Muscle of arm (tissue), 12 donors: ENCODE data around the gene S1PR4. TPM values are rescaled to one million over a fixed set of nuclear protein-coding genes. Genes with fewer than 3 reads are reported as not detected.
A peak's percentile ranks its signal among the peaks of the same experiment; 100 is the strongest.
"Not testable (repeated sequence)": the region's sequence is repeated elsewhere in the genome, so short reads cannot be mapped to it uniquely, and the experiment has no call there.

ENCODE experiments used
- DNase-seq: peaks from one replicate; pipeline ENCODE4 v3.0.0-alpha.2; 2013
- polyA plus RNA-seq, 12 donors: library from polyadenylated mRNA; unstranded; fragments of 120-200 nt; gene quantifications; one replicate each; pipeline ENCODE4 v1.2.1, GENCODE V29; 2013; ENCODE audit not compliant: insufficient read length in 12 of 12

Gene S1PR4
- polyA plus RNA-seq, 12 donors = 0.12 to 1.7 (median 0.29) TPM; not detected in 2

DNA sequence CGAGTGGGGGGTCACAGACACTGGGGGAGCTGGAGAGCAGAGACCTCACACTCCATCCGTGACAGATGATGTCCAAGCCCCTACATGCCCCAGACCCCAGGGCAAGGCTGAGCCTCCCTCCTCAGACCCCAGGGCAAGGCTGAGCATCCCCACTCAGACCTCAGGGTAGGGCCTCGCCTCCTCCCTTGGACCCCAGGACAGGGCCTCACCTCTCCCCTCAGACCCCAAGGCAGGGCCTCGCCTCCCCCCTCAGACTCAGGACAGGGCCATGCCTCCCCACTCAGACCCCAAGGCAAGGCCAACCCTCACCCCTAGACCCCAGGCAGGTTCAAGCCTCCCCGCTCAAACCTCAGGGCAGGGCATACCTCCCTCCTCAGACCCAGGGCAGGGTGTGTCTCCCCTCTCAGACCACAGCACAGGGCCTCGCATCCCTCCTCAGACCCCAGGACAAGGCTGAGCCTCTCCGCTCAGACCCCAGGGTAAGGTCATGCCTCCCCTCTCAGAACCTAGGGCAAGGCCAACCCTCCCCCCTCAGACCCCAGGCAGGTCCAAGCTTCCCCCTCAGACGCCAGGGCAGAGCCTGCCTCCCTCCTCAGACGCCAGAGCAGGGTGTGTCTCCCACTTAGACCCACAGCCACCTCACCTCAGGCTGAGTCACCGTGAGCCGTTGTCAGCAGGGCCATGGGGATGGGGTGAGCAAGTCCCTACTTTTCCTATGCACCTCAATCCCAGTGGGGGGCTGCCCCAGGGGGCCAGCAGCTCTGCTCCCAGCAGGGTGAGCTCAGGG, 1.7 kb upstream of the S1PR4 start:
- no peak for DNase-seq

DNA sequence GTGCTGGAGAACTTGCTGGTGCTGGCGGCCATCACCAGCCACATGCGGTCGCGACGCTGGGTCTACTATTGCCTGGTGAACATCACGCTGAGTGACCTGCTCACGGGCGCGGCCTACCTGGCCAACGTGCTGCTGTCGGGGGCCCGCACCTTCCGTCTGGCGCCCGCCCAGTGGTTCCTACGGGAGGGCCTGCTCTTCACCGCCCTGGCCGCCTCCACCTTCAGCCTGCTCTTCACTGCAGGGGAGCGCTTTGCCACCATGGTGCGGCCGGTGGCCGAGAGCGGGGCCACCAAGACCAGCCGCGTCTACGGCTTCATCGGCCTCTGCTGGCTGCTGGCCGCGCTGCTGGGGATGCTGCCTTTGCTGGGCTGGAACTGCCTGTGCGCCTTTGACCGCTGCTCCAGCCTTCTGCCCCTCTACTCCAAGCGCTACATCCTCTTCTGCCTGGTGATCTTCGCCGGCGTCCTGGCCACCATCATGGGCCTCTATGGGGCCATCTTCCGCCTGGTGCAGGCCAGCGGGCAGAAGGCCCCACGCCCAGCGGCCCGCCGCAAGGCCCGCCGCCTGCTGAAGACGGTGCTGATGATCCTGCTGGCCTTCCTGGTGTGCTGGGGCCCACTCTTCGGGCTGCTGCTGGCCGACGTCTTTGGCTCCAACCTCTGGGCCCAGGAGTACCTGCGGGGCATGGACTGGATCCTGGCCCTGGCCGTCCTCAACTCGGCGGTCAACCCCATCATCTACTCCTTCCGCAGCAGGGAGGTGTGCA, 587 bp downstream of the S1PR4 start:
- DNase-seq = no peak

DNA sequence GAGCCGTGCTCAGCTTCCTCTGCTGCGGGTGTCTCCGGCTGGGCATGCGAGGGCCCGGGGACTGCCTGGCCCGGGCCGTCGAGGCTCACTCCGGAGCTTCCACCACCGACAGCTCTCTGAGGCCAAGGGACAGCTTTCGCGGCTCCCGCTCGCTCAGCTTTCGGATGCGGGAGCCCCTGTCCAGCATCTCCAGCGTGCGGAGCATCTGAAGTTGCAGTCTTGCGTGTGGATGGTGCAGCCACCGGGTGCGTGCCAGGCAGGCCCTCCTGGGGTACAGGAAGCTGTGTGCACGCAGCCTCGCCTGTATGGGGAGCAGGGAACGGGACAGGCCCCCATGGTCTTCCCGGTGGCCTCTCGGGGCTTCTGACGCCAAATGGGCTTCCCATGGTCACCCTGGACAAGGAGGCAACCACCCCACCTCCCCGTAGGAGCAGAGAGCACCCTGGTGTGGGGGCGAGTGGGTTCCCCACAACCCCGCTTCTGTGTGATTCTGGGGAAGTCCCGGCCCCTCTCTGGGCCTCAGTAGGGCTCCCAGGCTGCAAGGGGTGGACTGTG, 1.2 kb downstream of the S1PR4 start:
- DNase-seq = no peak

DNA sequence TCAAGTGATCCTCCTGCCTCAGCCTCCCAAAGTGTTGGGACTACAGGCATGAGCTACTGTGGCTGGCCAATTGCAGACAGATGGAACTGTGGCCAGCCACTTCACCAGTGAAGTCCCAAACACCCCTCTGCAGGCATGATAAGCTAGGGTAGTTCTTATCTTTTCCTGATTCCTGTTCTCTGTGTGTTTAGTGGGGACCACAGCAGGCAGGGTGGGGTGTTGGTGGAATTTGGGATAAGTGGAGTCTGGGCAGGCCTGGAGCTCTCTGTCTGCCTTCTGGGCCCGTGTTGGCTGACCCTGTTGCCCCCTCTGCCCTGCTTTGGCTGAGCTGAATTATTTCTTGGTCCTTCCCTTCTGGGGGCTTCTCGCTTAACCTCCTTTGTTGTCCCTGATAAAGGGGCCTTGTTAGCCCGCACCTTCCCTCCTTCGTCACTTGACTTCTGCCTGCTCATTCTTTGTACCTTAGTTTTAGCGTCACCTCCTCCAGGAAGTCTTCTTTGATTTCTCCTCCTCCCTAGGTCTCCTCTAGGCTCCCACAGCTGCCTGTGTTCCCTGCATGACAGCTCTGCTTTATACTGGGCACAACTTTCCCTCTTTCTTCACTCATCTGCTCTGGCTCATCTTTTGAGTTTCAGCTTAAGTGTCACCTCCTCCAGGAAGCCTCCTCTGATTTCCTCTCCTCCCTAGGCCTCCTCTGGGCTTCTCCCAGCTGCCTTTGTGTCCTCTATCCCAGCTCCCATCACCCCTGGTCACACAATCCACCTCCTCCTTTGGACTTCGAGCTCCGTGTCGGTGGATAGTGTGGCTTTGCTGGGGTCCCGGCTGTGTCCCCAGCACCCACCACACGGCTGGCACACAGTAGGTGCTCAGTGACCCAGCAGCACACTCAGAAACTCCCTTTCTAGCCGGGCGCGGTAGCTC, 5.4 kb downstream of the S1PR4 start:
- no peak for DNase-seq

GRCh38 chr19:3184847-3185460, 6.4 kb downstream of the S1PR4 start:
- DNase-seq = no peak

- peak; percentile 98 for DNase-seq
Observed at GRCh38 chr19:3185461-3186159, 7.0 kb downstream of the S1PR4 start, which contains the start of gene NCLN. Gene NCLN (plus strand): TSS chr19:3185930. CDS start chr19:3186031, 101 bp downstream.

- DNase-seq = no peak
Observed at GRCh38 chr19:3186160-3186688, 7.7 kb downstream of the S1PR4 start.

DNA sequence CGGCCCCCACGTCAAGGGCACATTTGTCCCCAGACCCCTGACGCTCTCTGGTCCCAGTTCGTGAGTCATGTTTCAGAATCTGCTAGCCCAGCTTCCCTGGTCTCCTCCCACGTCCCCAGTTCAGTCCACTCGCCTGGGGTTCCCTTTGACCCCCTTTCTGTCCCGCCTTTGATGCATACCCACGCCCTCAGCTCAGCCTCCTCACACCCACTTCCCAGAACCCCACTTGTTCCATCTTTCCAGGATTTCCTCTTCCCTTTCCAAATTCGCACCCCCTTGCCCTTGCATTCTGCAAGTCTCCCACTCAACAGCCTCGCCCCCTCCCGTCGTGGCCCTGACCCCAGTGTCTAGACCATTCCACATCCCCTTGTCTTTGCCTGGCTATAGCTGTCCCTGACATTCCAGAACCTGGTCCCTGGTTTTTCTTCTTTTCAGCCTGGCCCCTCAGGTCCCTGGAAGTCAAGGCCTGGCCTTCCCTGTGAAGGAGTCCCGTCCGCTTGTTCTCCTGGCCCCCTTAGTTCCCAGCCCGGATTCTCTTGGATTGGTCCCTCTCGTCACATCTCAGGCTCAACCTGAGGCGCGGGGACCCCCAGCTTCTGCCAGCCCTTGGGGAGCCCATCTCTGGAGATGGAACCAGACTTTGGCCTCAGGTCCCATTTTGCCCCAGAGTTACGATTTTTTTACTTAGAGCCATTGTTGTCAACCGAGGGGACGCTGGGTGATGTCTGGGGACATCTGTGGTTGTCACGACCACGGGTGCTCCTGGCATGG, 8.5 kb downstream of the S1PR4 start:
- no peak for DNase-seq

DNA sequence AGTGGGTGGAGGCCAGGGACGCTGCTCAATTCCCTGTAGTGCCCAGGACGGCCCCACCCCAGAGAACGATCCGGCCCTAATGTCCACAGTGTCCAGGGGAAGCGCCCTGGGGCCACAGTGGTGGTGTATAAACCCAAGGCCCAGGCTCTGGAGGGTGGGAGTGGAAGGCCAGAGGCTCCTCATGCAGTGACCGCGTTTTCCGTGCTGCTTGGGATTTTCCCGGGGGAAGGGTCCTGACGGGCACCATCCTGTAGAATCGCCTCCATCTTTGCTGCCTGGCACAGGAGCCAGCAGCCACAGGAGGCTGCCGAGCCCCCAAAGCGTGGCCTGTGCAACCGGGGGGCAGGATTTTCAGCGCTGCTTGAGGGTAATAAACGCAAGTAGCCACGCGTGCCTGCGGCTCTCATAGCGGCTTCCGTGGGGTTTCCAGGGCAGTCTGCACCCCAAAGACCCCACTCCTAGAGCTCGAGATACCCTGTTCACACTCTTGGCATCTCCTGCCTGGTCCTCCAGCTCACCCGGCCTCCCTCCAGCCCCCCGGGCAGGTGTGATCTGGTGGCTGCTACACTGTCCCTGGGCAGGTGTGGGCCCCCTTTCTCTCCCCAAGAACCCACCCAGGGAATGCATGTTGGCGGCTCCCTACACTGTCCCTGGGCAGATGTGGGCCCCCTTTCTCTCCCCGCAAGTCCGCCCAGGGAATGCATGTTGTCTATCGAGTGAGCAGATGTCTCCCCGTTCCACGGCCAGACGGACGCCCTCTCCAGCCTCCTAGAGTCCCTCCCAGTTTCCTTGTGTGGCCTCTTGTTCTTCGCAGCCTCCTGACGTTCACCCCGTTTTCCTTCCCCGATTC, 9.3 kb downstream of the S1PR4 start:
- DNase-seq = no peak

DNA sequence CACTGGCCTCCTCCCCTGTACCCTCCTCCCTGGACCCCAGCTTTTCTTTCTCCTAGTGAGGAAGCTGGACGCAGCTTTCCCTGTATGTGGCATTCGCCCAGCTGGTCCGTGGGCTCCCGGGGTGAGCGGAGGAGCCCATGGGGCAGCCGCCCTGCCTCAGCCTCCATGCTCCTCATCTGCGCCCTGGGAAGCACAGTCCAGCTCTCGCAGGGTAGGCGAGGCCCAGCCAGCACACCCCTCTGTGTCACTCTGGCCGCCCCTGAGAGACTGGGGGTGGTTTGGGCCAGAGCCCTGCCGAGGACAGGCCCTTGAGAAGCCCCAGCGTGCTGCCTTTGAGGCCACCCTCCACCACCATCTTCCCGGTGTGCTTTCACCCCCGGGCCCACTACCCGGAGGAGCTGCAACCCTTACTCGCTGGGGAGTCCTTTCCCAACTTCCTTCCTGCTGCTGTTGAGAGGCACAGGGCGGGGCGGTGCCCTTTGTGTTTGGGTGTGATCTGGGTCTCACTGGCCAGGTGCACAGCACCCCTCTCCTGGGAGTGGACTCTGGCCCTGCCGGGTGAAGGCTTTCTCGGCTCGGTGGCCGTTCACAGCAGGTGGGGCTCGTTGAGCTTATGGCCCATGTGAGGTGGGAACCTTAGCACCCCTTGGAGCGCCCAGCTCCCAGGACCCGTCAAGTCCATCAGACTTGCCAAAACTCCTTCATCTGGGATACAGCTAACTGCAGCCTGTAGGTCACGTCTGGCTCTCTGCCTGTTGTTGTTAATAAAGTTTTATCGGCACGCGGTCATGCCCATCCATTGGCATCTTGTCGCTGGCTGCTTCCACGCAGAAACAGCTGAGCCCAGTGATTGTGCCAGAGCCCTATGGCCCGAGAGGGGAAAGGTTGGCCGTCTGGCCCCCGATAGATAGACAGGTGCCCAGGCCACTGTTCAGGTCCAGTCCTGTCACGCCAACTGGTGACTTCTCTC, 10.3 kb downstream of the S1PR4 start:
- DNase-seq = no peak

- DNase-seq = no peak
Observed at GRCh38 chr19:3189702-3190469, 11.3 kb downstream of the S1PR4 start.

GRCh38 chr19:3190470-3190770, 11.9 kb downstream of the S1PR4 start:
- no peak for DNase-seq

DNA sequence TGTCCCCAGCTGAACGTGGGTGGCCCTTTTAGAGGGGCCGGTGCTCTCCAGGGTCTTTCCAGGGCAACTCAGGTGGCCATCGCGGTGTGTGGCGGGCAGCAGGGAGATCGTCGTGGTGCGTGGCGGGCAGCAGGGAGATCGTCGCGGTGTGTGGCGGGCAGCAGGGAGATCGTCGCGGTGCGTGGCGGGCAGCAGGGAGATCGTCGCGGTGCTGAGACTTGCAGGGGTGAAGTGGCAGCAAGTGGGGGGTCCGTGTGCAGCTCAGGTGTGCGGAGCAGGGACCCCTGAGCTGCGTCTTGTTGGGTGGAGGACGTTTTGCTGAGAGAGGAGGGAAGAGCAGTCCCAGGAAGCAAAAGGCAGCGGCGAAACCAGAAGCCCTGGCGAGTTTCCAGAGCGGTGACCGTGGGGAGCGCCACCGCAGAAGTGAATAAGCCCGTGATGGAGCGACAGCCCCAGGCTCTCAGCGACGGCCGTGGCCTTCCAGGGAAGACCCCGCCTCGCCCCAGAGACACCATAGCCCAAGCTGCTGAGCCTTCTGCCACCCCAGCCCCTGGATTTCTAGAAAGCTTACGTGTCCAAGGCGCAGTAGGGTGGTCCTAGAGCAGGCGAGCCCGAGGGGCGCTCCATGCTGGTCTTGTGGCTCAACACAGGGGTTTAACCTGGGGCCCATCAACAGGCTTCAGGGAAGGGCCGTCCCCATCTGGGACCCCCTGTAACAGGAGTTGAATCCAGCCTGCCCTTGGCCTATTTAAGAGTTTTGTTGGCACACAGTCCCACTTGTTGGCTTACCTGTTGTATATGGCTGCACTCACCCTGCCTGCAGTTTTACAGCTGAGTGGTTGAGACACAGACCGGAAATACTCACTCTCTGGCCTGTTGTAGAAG, 12.6 kb downstream of the S1PR4 start:
- DNase-seq = no peak

DNA sequence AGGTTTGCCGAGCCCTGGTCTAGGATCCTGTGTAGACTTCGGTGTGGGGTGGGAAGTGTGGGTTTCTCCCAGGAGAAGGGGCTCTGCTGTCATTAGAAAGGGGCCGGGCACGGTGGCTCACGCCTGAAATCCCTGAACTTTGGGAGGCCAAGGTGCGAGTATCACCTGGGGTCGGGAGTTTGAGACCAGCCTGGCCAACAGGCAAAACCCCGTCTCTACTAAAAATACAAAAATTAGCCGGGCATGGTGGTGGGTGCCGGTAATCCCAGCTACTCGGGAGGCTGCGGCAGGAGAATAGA, 13.2 kb downstream of the S1PR4 start:
- DNase-seq = not testable (repeated sequence)

DNA sequence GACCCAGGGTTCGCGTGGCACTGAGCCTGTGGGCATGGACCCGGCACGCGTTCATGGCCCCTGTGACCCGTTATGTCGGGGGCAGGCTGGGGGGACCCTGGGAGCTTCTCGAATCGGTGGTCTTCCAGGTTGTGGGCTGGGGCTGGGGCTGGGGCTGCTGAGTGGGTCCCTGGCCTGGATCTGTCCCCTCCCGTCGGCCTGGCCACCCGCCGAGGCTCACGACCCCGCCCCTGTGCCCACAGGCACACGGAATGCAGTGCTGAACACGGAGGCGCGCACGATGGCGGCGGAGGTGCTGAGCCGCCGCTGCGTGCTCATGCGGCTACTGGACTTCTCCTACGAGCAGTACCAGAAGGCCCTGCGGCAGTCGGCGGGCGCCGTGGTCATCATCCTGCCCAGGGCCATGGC, 13.7 kb downstream of the S1PR4 start:
- no peak for DNase-seq

DNA sequence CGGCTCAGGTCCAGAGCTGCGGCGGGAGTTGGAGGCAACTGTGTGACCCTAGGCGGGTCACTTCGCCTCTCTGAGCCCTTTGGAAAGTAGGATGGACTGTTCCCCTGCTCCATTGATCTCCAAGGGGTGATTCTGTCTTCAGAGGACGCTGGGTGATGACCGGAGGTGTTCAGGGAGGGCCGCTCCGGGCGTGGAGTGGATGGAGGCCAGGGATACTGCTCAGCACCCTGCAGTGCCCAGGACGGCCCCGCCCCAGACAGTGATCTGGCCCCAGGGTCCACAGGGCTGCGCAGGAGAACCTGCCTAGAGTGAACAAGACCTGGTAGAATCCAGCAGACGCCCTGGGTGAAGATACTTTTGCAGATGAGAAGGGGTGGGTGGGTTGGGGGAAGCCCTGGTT, 14.1 kb downstream of the S1PR4 start:
- no peak for DNase-seq
